ENCODE measurements around the gene C7orf33. TPM values are rescaled to one million over a fixed set of nuclear protein-coding genes. Genes with fewer than 3 reads are reported as not detected.
A peak's percentile ranks its signal among the peaks of the same experiment; 100 is the strongest.

C7orf33 gene
- total and polyA plus RNA-seq, 7 experiments from 2014 or later: not detected

DNA sequence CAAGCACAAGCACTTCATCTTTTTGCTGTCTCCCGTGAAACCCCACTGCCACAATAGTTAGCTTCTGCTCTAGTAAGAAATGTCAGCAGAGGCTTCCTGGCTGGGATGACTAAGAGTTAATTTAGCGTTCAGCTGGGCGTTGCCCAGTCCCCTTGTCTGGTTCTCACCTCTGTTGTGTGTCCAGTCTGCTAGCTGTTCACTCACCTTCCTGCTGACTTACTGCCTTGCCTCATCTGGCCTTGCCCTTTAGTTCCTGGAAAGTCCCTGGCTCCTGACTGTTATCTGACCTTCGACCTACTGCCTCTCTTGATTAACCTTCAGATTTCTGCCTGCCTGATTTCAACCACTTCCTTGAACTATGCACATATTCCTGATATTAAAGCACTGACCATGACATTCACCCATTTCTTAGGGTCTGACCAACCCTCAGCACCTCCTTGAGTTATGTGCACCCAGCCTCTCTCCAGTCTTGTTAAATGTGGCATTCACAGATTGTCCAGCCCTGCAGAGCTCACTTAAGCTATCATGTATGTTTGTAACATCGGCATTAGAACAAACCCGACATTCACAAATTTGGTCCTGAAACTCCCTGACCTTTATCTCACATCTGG lies 30.3 kb downstream of the C7orf33 start:
- Histone ChIP-seq H3K9me3 (ENCODE audit: control insufficient read depth in 2 of 3, low read length in 3 of 3) (no peaks in the 10 kb centered on the region), H3K4me1 (ENCODE audit: control insufficient read depth in 2 of 2, insufficient read depth in 2 of 2, low read length in 2 of 2) (peaks cover 0 to 8% of the 10 kb centered on the region in 2 donors), H3K36me3 (ENCODE audit: control insufficient read depth in 2 of 3, insufficient read depth in 3 of 3, low read length in 3 of 3) (no peaks in the 10 kb centered on the region), H3K27me3 (ENCODE audit: control insufficient read depth in 2 of 2, insufficient read depth in 2 of 2, low read length in 2 of 2) (no peaks in the 10 kb centered on the region), H3K27ac (ENCODE audit: low read depth, low read length) (no peak overlapping the region), H3K4me3 (ENCODE audit: low read length) (no peak overlapping the region)
- peak; percentile 37 for ATAC-seq
- Mint-ChIP-seq H3K27me3 (peaks cover 8 to 29% (median 15%) of the 10 kb centered on the region in 5 donors), H3K27ac (peak overlapping the region in 1 of 9 donors; percentile 3), H3K4me3 (no peak overlapping the region), H3K36me3 (peaks cover 0 to 5% (median 3%) of the 10 kb centered on the region in 5 donors), H3K9me3 (peaks cover 0 to 16% (median 7%) of the 10 kb centered on the region in 11 donors), H3K4me1 (peaks cover 15 to 41% (median 31%) of the 10 kb centered on the region in 7 donors)
- POLR2A ChIA-PET: no interaction called here
- CTCF ChIA-PET: no interaction called here
- no peak for DNase-seq
- intact Hi-C loops (cut with micrococcal nuclease): no loop called here

- ATAC-seq (no peak), DNase-seq (no peak)
- ChIA-PET CTCF (interaction anchor here (1.0 kb wide), 1 partner anchor 8 kb away, joined by 6 read pairs; no protein-coding TSS in a partner anchor), POLR2A (no interaction called here)
- H3K27ac Mint-ChIP-seq: no peak overlapping the region
- H3K27me3 Mint-ChIP-seq: peaks cover 8 to 29% (median 15%) of the 10 kb centered on the region in 5 donors
- H3K27ac ChIP-seq (ENCODE audit: low read depth, low read length): no peak overlapping the region
- H3K4me1 ChIP-seq (ENCODE audit: control insufficient read depth in 2 of 2, insufficient read depth in 2 of 2, low read length in 2 of 2): peaks cover 0 to 8% of the 10 kb centered on the region in 2 donors
- H3K36me3 ChIP-seq (ENCODE audit: control insufficient read depth in 2 of 3, insufficient read depth in 3 of 3, low read length in 3 of 3): no peaks in the 10 kb centered on the region
- intact Hi-C loops (cut with micrococcal nuclease): no loop called here
- no peaks in the 10 kb centered on the region for H3K9me3 ChIP-seq (ENCODE audit: control insufficient read depth in 2 of 3, low read length in 3 of 3)
- peaks cover 15 to 46% (median 37%) of the 10 kb centered on the region in 7 donors for H3K4me1 Mint-ChIP-seq
- H3K27me3 ChIP-seq (ENCODE audit: control insufficient read depth in 2 of 2, insufficient read depth in 2 of 2, low read length in 2 of 2): no peaks in the 10 kb centered on the region
- H3K4me3 Mint-ChIP-seq: no peak overlapping the region
- peaks cover 0 to 5% (median 3%) of the 10 kb centered on the region in 5 donors for H3K36me3 Mint-ChIP-seq
- H3K9me3 Mint-ChIP-seq: peaks cover 0 to 14% (median 7%) of the 10 kb centered on the region in 11 donors
- no peak overlapping the region for H3K4me3 ChIP-seq (ENCODE audit: low read length)
Observed at GRCh38 chr7:148621563-148621962, 31.0 kb downstream of the C7orf33 start.

DNA sequence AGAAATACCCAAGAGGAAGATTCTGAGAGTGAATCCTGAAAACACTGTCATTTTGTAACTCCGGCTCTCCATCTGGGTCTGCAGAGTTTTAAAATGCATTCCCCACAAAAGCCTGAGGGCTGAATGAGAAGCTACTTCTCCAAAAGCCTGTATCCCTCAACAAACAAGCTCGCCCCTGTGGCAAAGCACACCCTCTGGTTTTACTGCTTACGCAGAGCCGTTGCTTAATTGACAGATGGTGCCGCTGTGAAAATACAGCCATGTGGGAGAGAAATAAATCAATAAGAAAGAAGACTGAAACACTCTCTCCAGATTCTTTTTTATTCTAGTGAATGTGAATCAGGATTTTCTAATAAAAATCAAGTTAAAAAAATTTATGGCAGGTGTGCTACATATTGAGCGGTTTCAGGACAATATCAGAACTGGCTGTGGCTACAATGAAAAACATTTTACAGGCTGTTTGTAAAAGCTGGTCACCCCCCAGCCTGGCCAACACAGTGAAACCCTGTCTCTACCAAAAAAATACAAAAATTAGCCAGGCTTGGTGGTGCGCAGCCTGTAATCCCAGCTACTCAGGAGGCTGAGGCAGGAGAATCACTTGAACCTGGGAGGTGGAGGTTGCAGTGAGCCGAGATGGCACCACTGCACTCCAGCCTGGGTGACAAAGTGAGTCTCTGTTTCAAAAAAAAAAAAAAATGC lies 32.5 kb downstream of the C7orf33 start:
- H3K4me1 Mint-ChIP-seq: peaks cover 25 to 59% (median 50%) of the 10 kb centered on the region in 7 donors
- Histone ChIP-seq H3K4me3 (ENCODE audit: low read length) (no peak overlapping the region), H3K36me3 (ENCODE audit: control insufficient read depth in 2 of 3, insufficient read depth in 3 of 3, low read length in 3 of 3) (no peaks in the 10 kb centered on the region), H3K9me3 (ENCODE audit: control insufficient read depth in 2 of 3, low read length in 3 of 3) (no peaks in the 10 kb centered on the region), H3K27ac (ENCODE audit: low read depth, low read length) (no peak overlapping the region), H3K4me1 (ENCODE audit: control insufficient read depth in 2 of 2, insufficient read depth in 2 of 2, low read length in 2 of 2) (peaks cover 4 to 18% of the 10 kb centered on the region in 2 donors), H3K27me3 (ENCODE audit: control insufficient read depth in 2 of 2, insufficient read depth in 2 of 2, low read length in 2 of 2) (no peaks in the 10 kb centered on the region)
- intact Hi-C loops (cut with micrococcal nuclease): no loop called here
- ATAC-seq (no peak), DNase-seq (no peak)
- CTCF ChIA-PET: no interaction called here
- peaks cover 0 to 7% (median 5%) of the 10 kb centered on the region in 11 donors for H3K9me3 Mint-ChIP-seq
- H3K27me3 Mint-ChIP-seq: peaks cover 4 to 22% (median 14%) of the 10 kb centered on the region in 5 donors
- no peak overlapping the region for H3K27ac Mint-ChIP-seq
- POLR2A ChIA-PET: no interaction called here
- no peak overlapping the region for H3K4me3 Mint-ChIP-seq
- peaks cover 0 to 4% (median 3%) of the 10 kb centered on the region in 5 donors for H3K36me3 Mint-ChIP-seq

GRCh38 chr7:148623586-148624282 lies 33.2 kb downstream of the C7orf33 start:
- peaks cover 8 to 24% of the 10 kb centered on the region in 2 donors for H3K4me1 ChIP-seq (ENCODE audit: control insufficient read depth in 2 of 2, insufficient read depth in 2 of 2, low read length in 2 of 2)
- CTCF ChIA-PET: interaction anchor here (1.7 kb wide), 1 partner anchor 48 kb away, joined by 4 read pairs; no protein-coding TSS in a partner anchor
- DNase-seq: no peak
- Mint-ChIP-seq H3K4me1 (peaks cover 30 to 61% (median 54%) of the 10 kb centered on the region in 7 donors), H3K4me3 (no peak overlapping the region), H3K36me3 (no peaks in the 10 kb centered on the region), H3K27me3 (peaks cover 1 to 18% (median 10%) of the 10 kb centered on the region in 5 donors), H3K27ac (no peak overlapping the region), H3K9me3 (peaks cover 0 to 5% (median 0%) of the 10 kb centered on the region in 11 donors)
- H3K4me3 ChIP-seq (ENCODE audit: low read length): no peak overlapping the region
- intact Hi-C loops (cut with micrococcal nuclease): no loop called here
- no peaks in the 10 kb centered on the region for H3K27me3 ChIP-seq (ENCODE audit: control insufficient read depth in 2 of 2, insufficient read depth in 2 of 2, low read length in 2 of 2)
- no peaks in the 10 kb centered on the region for H3K9me3 ChIP-seq (ENCODE audit: control insufficient read depth in 2 of 3, low read length in 3 of 3)
- ATAC-seq: no peak
- H3K27ac ChIP-seq (ENCODE audit: low read depth, low read length): no peak overlapping the region
- POLR2A ChIA-PET: no interaction called here
- H3K36me3 ChIP-seq (ENCODE audit: control insufficient read depth in 2 of 3, insufficient read depth in 3 of 3, low read length in 3 of 3): no peaks in the 10 kb centered on the region

DNA sequence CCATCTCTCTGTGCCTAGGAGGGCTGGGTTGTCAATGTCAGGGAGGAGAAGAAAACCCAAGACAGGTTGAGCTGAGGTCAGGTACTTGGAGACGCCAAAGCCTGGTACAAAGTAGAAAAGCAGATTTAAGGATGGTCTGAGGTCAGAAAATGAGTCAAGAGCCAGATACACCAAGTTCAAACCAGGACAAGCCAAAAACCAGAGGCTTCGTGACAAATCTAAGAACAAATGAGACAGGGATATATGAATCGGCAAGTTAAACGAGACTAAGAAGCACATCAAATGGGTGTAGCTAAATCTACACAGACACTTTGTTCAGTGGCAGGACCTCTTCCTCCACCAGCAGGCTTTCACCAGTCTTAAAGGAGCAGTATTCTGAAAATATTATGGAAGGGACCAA lies 34.2 kb downstream of the C7orf33 start:
- Mint-ChIP-seq H3K4me3 (peak overlapping the region in 6 of 10 donors; percentile 27 to 73 (median 62)), H3K36me3 (peaks cover 0 to under 1% (median 0%) of the 10 kb centered on the region in 5 donors), H3K9me3 (peaks cover 0 to 3% (median 0%) of the 10 kb centered on the region in 11 donors), H3K4me1 (peaks cover 35 to 70% (median 60%) of the 10 kb centered on the region in 7 donors), H3K27ac (peak overlapping the region in 1 of 9 donors; percentile 5), H3K27me3 (peaks cover 0 to 20% (median 6%) of the 10 kb centered on the region in 5 donors)
- Histone ChIP-seq H3K27ac (ENCODE audit: low read depth, low read length) (no peak overlapping the region), H3K27me3 (ENCODE audit: control insufficient read depth in 2 of 2, insufficient read depth in 2 of 2, low read length in 2 of 2) (no peaks in the 10 kb centered on the region), H3K36me3 (ENCODE audit: control insufficient read depth in 2 of 3, insufficient read depth in 3 of 3, low read length in 3 of 3) (no peaks in the 10 kb centered on the region), H3K9me3 (ENCODE audit: control insufficient read depth in 2 of 3, low read length in 3 of 3) (no peaks in the 10 kb centered on the region), H3K4me1 (ENCODE audit: control insufficient read depth in 2 of 2, insufficient read depth in 2 of 2, low read length in 2 of 2) (peaks cover 16 to 30% of the 10 kb centered on the region in 2 donors), H3K4me3 (ENCODE audit: low read length) (no peak overlapping the region)
- ATAC-seq (no peak), DNase-seq (no peak)
- ChIA-PET CTCF (interaction anchor here (1.7 kb wide), 1 partner anchor 49 kb away, joined by 4 read pairs; no protein-coding TSS in a partner anchor), POLR2A (interaction anchor here (0.6 kb wide), 1 partner anchor 10 kb away, joined by 3 read pairs; no protein-coding TSS in a partner anchor)
- intact Hi-C loops (cut with micrococcal nuclease): loop anchor here in 1 of 2 donors (5.0 kb wide), 1 partner anchor 338 kb away; no protein-coding TSS in a partner anchor

GRCh38 chr7:148625342-148625741 lies 34.8 kb downstream of the C7orf33 start:
- ATAC-seq (no peak), DNase-seq (no peak)
- H3K4me1 ChIP-seq (ENCODE audit: control insufficient read depth in 2 of 2, insufficient read depth in 2 of 2, low read length in 2 of 2): peaks cover 16 to 30% of the 10 kb centered on the region in 2 donors
- intact Hi-C loops (cut with micrococcal nuclease): loop anchor here in 1 of 2 donors (5.0 kb wide), 1 partner anchor 337 kb away; no protein-coding TSS in a partner anchor
- H3K27me3 ChIP-seq (ENCODE audit: control insufficient read depth in 2 of 2, insufficient read depth in 2 of 2, low read length in 2 of 2): no peaks in the 10 kb centered on the region
- Mint-ChIP-seq H3K36me3 (peaks cover 0 to 5% (median 0%) of the 10 kb centered on the region in 5 donors), H3K27ac (no peak overlapping the region), H3K9me3 (peaks cover 0 to 4% (median 0%) of the 10 kb centered on the region in 11 donors), H3K4me3 (peak overlapping the region in 2 of 10 donors; percentile 34 to 66), H3K4me1 (peaks cover 39 to 76% (median 66%) of the 10 kb centered on the region in 7 donors), H3K27me3 (peaks cover 0 to 26% (median 6%) of the 10 kb centered on the region in 5 donors)
- no peak overlapping the region for H3K27ac ChIP-seq (ENCODE audit: low read depth, low read length)
- no peaks in the 10 kb centered on the region for H3K36me3 ChIP-seq (ENCODE audit: control insufficient read depth in 2 of 3, insufficient read depth in 3 of 3, low read length in 3 of 3)
- ChIA-PET POLR2A (interaction anchor here (0.6 kb wide), 1 partner anchor 11 kb away, joined by 3 read pairs; no protein-coding TSS in a partner anchor), CTCF (interaction anchor here (1.7 kb wide), 1 partner anchor 50 kb away, joined by 4 read pairs; no protein-coding TSS in a partner anchor)
- H3K4me3 ChIP-seq (ENCODE audit: low read length): no peak overlapping the region
- no peaks in the 10 kb centered on the region for H3K9me3 ChIP-seq (ENCODE audit: control insufficient read depth in 2 of 3, low read length in 3 of 3)
